AG04450 (cell line): ENCODE measurements around the gene ARHGAP31. TPM values are rescaled to one million over a fixed set of nuclear protein-coding genes. Genes with fewer than 3 reads are reported as not detected.
"Not testable (repeated sequence)": the region's sequence is repeated elsewhere in the genome, so short reads cannot be mapped to it uniquely, and the experiment has no call there.

ENCODE experiments used
- CTCF ChIA-PET: fragments of 300-600, 350-600 bp; formaldehyde crosslinking; extraction: SDS; loops from one replicate; lab custom pipeline; 2022; ENCODE audit warnings: antibody characterized with exemption, inconsistent platforms; lab: Charles Lee
- POLR2A ChIA-PET: fragments of 350-600 bp; formaldehyde crosslinking; extraction: SDS; loops from one replicate; lab custom pipeline; 2021; ENCODE audit warnings: antibody characterized with exemption, inconsistent platforms; lab: Yijun Ruan, JAX
- DNase-seq: peaks from one replicate; pipeline ENCODE4 v3.0.0-alpha.2; 2011; ENCODE audit warnings: low read depth, low spot score
- H3K27ac ChIP-seq: one replicate; pipeline ENCODE4 v1.5.1; 2012; ENCODE audit warnings: low read depth, low read length, control low read depth
- H3K27me3 ChIP-seq: one replicate; pipeline ENCODE4 v1.6.0; 2012; ENCODE audit warnings: low read length; ENCODE audit not compliant: control insufficient read depth, insufficient read depth
- H3K4me3 ChIP-seq: 2 replicates; pipeline ENCODE4 v1.5.1; 2011; ENCODE audit warnings: mild to moderate bottlenecking, low read depth, low read length, control low read depth
- H3K9me3 ChIP-seq: 2 replicates; pipeline ENCODE4 v1.5.1; 2012; ENCODE audit warnings: low read length; ENCODE audit not compliant: control insufficient read depth, insufficient read depth
- polyA plus RNA-seq: library from polyadenylated mRNA; depleted of rRNA; stranded (reverse); fragments of >200 nt; gene quantifications from 2 replicates; pipeline ENCODE4 v1.2.3, GENCODE V29; 2011
- TF ChIP-seq, protein P1 (sequence below): IDR thresholded peaks from 2 replicates; pipeline ENCODE4 v1.5.1; 2011; ENCODE audit warnings: low read depth, low read length, control low read depth, inconsistent platforms

The ARHGAP31 gene
- polyA plus RNA-seq, 1 experiment, result 14.1 TPM

DNA sequence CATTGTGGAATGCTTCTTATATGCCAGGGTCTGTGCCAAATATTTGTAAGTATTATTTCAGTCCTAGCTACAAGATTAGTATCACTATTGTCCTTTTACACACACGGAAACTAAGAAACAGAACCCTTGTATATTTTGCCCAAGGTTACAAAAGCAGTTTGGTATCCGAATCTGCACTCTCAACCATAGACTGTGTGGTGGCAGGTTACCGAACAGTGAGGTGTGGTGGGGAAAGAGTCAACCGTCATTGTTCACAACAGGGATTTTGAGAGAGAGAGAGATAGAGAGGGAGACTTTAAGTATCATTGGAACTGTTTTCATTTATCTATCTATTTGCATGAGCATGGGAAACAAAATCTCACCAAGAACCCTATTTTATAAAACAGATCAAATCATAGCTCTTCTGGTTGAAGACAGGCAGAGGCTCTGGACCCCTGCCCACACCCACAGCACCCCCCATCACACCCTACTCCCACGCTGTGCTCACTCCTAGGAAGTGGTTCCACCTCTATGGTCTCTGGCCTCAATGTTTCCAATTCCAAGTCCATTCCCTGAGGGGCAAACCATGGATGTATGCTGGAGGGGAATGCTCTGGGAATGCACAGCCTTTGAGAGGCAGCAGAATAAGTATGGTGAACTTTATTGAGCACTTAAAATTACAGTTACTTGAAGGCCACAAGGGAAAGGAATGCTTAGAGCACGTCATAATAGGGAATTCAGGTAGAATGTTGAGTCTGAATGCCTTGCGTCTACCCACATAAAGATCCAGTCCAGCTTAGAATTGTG is 69.0 kb downstream of the ARHGAP31 start:
- Histone ChIP-seq H3K4me3 (no peak overlapping the region), H3K27ac (no peak overlapping the region), H3K9me3 (no peaks in the 10 kb centered on the region), H3K27me3 (no peaks in the 10 kb centered on the region)
- POLR2A ChIA-PET, result no interaction called here
- no peak for DNase-seq
- TF ChIP-seq, protein P1, sequence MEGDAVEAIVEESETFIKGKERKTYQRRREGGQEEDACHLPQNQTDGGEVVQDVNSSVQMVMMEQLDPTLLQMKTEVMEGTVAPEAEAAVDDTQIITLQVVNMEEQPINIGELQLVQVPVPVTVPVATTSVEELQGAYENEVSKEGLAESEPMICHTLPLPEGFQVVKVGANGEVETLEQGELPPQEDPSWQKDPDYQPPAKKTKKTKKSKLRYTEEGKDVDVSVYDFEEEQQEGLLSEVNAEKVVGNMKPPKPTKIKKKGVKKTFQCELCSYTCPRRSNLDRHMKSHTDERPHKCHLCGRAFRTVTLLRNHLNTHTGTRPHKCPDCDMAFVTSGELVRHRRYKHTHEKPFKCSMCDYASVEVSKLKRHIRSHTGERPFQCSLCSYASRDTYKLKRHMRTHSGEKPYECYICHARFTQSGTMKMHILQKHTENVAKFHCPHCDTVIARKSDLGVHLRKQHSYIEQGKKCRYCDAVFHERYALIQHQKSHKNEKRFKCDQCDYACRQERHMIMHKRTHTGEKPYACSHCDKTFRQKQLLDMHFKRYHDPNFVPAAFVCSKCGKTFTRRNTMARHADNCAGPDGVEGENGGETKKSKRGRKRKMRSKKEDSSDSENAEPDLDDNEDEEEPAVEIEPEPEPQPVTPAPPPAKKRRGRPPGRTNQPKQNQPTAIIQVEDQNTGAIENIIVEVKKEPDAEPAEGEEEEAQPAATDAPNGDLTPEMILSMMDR, result no peak
- CTCF ChIA-PET, result no interaction called here

DNA sequence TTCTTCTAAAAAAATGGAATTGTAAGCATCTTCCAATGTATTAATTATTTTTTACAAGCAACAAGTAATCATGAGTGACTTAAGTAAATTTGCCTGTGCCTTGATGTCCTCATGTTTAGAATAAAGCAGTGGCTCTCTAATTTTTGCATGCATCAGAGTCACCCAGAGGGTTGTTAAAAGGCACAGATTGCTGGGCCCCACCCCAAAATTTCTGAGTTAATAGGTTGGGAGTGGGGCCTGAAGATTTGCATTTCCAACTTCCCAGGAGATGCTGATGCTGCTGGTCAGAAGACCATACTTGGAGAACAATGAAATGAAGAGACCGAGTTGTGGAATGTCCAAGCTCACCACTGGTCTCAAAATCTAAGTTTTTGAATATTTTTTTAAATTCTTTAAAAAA is 70.2 kb downstream of the ARHGAP31 start:
- H3K27ac ChIP-seq, result no peak overlapping the region
- H3K9me3 ChIP-seq, result no peaks in the 10 kb centered on the region
- ChIA-PET CTCF (no interaction called here), POLR2A (no interaction called here)
- no peaks in the 10 kb centered on the region for H3K27me3 ChIP-seq
- TF ChIP-seq, protein P1, result no peak
- no peak overlapping the region for H3K4me3 ChIP-seq
- no peak for DNase-seq

DNA sequence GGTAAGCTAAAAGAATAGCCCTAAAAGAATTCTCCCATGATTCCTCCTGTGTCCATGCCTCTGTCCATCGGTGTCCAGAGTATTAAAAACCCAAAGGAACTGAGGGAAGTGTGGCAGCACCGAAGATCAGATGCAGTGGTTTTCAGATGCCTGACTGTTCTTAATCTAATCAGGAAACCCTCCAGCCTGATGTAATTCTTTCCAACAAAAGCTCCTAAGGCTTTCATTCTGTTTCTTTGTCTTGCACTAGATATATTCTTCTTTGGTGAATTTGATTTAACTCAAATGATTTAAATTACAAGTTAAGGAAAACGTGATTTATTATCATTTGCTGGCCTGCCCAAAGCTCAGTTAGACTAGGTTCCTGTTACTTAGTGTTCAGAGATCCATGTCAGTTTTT is 71.2 kb downstream of the ARHGAP31 start:
- CTCF ChIA-PET, result interaction anchor here (1.0 kb wide), 1 partner anchor 12 kb away, joined by 3 read pairs; no protein-coding TSS in a partner anchor
- TF ChIP-seq, protein P1, result no peak
- no peak for DNase-seq
- POLR2A ChIA-PET, result no interaction called here
- Histone ChIP-seq H3K27ac (no peak overlapping the region), H3K9me3 (no peaks in the 10 kb centered on the region), H3K4me3 (no peak overlapping the region), H3K27me3 (no peaks in the 10 kb centered on the region)

DNA sequence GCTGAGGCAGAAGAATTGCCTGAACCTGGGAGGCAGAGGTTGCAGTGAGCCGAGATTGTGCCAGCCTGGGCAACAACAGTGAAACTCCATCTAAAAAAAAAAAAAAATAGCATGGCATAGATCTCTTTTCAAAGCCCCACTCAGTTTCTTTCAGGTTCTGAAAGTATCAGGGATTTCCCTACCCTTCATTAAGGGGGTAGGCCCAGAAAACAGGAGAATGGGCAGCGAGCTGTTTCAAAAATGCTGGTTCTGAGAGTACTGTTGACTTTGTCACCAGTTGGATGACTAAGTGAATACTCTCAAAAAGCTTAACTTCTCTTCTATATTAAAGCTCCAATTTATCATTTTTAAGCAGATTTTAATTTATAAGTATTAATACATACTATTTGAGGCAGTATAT is 72.8 kb downstream of the ARHGAP31 start:
- CTCF ChIA-PET, result interaction anchor here (0.6 kb wide), 1 partner anchor 15 kb away, joined by 3 read pairs; no protein-coding TSS in a partner anchor
- no peak for DNase-seq
- TF ChIP-seq, protein P1, result no peak
- no peaks in the 10 kb centered on the region for H3K27me3 ChIP-seq
- no peak overlapping the region for H3K4me3 ChIP-seq
- POLR2A ChIA-PET, result no interaction called here
- H3K27ac ChIP-seq, result no peak overlapping the region
- H3K9me3 ChIP-seq, result no peaks in the 10 kb centered on the region

DNA sequence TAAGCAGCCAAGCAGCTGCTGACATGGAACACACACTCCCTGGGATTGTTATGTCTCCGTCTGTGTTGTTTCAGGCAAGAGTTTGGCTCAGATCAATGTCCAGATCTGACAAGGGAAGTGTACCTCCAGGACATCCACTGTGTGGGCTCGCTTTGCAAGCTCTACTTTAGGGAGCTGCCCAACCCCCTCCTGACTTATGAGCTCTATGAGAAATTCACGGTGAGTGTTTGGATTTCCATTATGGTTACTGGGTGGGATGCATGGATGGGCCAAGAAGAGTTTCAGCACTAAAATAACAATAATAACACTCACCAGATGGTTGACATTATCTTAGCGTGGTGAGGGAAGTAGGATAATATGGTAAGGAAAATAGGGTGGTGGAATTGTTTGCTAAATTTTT is 74.1 kb downstream of the ARHGAP31 start:
- H3K27ac ChIP-seq, result no peak overlapping the region
- no peak for DNase-seq
- H3K27me3 ChIP-seq, result no peaks in the 10 kb centered on the region
- H3K9me3 ChIP-seq, result no peaks in the 10 kb centered on the region
- ChIA-PET POLR2A (no interaction called here), CTCF (no interaction called here)
- TF ChIP-seq, protein P1, result no peak
- H3K4me3 ChIP-seq, result no peak overlapping the region

DNA sequence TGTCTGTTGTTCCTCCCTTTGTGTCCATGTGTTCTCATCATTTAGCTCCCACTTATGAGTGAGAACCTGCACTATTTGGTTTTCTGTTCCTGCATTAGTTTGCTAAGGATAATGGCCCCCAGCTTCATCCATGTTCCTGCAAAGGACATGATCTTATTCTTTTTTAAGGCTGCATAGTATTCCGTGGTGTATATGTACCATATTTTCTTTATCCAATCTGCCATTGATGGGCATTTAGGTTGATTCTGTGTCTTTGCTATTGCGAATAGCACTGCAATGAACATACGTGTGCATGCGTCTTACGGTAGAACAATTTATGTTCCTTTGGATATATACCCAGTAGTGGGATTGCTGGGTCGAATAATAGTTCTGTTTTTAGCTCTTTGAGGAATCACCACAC is 77.6 kb downstream of the ARHGAP31 start:
- POLR2A ChIA-PET, DNase-seq, H3K27me3 ChIP-seq, H3K27ac ChIP-seq, H3K4me3 ChIP-seq, H3K9me3 ChIP-seq: not testable (repeated sequence)
- CTCF ChIA-PET, result interaction anchor here (1.4 kb wide), 1 partner anchor 19 kb away, joined by 4 read pairs; no protein-coding TSS in a partner anchor
